ENCODE data around the gene BRIP1. TPM values are rescaled to one million over a fixed set of nuclear protein-coding genes. Genes with fewer than 3 reads are reported as not detected.

BRIP1 gene
- polyA plus RNA-seq, 1 of the 3 experiments (the other 2 are of a cell fraction), result 2.0 TPM

GRCh38 chr17:61764846-61765245 is 98.5 kb downstream of the BRIP1 start:
- POLR2A ChIA-PET, result no interaction called here
- Histone ChIP-seq H3K4me3 (ENCODE audit: low read depth in 2 of 2, low read length in 1 of 2) (no peak overlapping the region), H2AFZ (ENCODE audit: low read depth) (no peak overlapping the region), H3K4me2 (no peak overlapping the region), H3K9ac (no peak overlapping the region), H3K79me2 (ENCODE audit: insufficient read depth) (no peaks in the 10 kb centered on the region; the same call in none of the 2 replicates), H4K20me1 (ENCODE audit: insufficient read depth) (no peaks in the 10 kb centered on the region), H3K27me3 (ENCODE audit: insufficient read depth) (no peaks in the 10 kb centered on the region), H3K9me3 (peaks cover 17% of the 10 kb centered on the region; the same call in 1 of the 2 replicates), H3K9me2 (no peaks in the 10 kb centered on the region), H3K27ac (ENCODE audit: low read depth in 2 of 2, low read length in 1 of 2) (no peak overlapping the region), H3F3A (replicated peaks; ENCODE audit: insufficient read depth) (no peaks in the 10 kb centered on the region), H3K36me3 (replicated peaks in 1 of 2; ENCODE audit: control insufficient read depth in 1 of 2, insufficient read depth in 2 of 2, low read length in 1 of 2) (peaks cover 22 to 49% of the 10 kb centered on the region in 2 experiments), H3K4me1 (ENCODE audit: control insufficient read depth in 1 of 2, insufficient read depth in 2 of 2, low read depth in 1 of 2, low read length in 1 of 2) (no peaks in the 10 kb centered on the region)
- 92% methylated on average over 1 of the region's 1 CpG for WGBS (ENCODE audit: low lambda C conversion rate)
- no peak for TF ChIP-seq CTCF (IDR thresholded peaks at IDR 0.05)
- TF ChIP-seq EP300 (IDR thresholded peaks at IDR 0.05; ENCODE audit: borderline replicate concordance in 1 of 2, low read depth in 1 of 2, low read length in 1 of 2), result no peak
- no peak for TF ChIP-seq EZH2phosphoT487 (IDR thresholded peaks at IDR 0.05; ENCODE audit: borderline replicate concordance, low read depth)
- no peak for TF ChIP-seq JUND (IDR thresholded peaks at IDR 0.05)
- no peak for TF ChIP-seq POLR2AphosphoS5 (IDR thresholded peaks at IDR 0.05; ENCODE audit: low read depth, low read length)
- no peak for TF ChIP-seq TCF12 (IDR thresholded peaks at IDR 0.05)
- TF ChIP-seq ELF1 (IDR thresholded peaks at IDR 0.05), result no peak
- TF ChIP-seq MEF2A (IDR thresholded peaks at IDR 0.05; ENCODE audit: borderline replicate concordance, low read depth), result no peak
- no peak for TF ChIP-seq TAF1 (IDR thresholded peaks at IDR 0.05; ENCODE audit: borderline replicate concordance, low read depth, low read length)
- no peak for TF ChIP-seq NFIC (IDR thresholded peaks at IDR 0.05; ENCODE audit: borderline replicate concordance)
- no peak for TF ChIP-seq RXRA (IDR thresholded peaks at IDR 0.05; ENCODE audit: borderline replicate concordance, low read depth)
- no peak for TF ChIP-seq CHD2 (IDR thresholded peaks at IDR 0.05; ENCODE audit: low read length, partially characterized antibody)
- no peak for TF ChIP-seq TEAD4 (IDR thresholded peaks at IDR 0.05; ENCODE audit: borderline replicate concordance, insufficient read depth)
- no peak for TF ChIP-seq YY1 (IDR thresholded peaks at IDR 0.05; ENCODE audit: low read depth)
- no peak for TF ChIP-seq NRF1 (IDR thresholded peaks at IDR 0.05; ENCODE audit: low read depth, low read length)
- DNase-seq, result no peak
- CTCF ChIA-PET, result interaction anchor here (0.5 to 1.5 kb wide), 4 partner anchors 8 to 886 kb away, joined by 3 to 5 read pairs (median 4); no protein-coding TSS in a partner anchor

- H3K4me2 ChIP-seq, result no peak overlapping the region
- POLR2A ChIA-PET, result no interaction called here
- H3K36me3 ChIP-seq (replicated peaks in 1 of 2; ENCODE audit: control insufficient read depth in 1 of 2, insufficient read depth in 2 of 2, low read length in 1 of 2), result peaks cover 24 to 54% of the 10 kb centered on the region in 2 experiments
- no peaks in the 10 kb centered on the region for H4K20me1 ChIP-seq (ENCODE audit: insufficient read depth)
- no peak for DNase-seq
- H3K4me3 ChIP-seq (ENCODE audit: low read depth in 2 of 2, low read length in 1 of 2), result no peak overlapping the region
- H3K27ac ChIP-seq (ENCODE audit: low read depth in 2 of 2, low read length in 1 of 2), result no peak overlapping the region
- no peak overlapping the region for H2AFZ ChIP-seq (ENCODE audit: low read depth)
- no peaks in the 10 kb centered on the region; the same call in none of the 2 replicates for H3K79me2 ChIP-seq (ENCODE audit: insufficient read depth)
- H3F3A ChIP-seq (replicated peaks; ENCODE audit: insufficient read depth), result no peaks in the 10 kb centered on the region
- no peak overlapping the region for H3K9ac ChIP-seq
- 81% methylated on average over 2 of the region's 2 CpGs for WGBS (ENCODE audit: low lambda C conversion rate)
- CTCF ChIA-PET, result interaction anchor here (1.5 kb wide), 1 partner anchor 19 kb away, joined by 3 read pairs; no protein-coding TSS in a partner anchor
- peaks cover 0 to 3% of the 10 kb centered on the region in 2 experiments; a peak in 1 of 4 replicates for H3K4me1 ChIP-seq (ENCODE audit: control insufficient read depth in 1 of 2, insufficient read depth in 2 of 2, low read depth in 1 of 2, low read length in 1 of 2)
- peaks cover 24% of the 10 kb centered on the region; the same call in 1 of the 2 replicates for H3K9me3 ChIP-seq
- H3K27me3 ChIP-seq (ENCODE audit: insufficient read depth), result no peaks in the 10 kb centered on the region
- no peaks in the 10 kb centered on the region for H3K9me2 ChIP-seq
- TF ChIP-seq EP300 (IDR thresholded peaks at IDR 0.05; ENCODE audit: borderline replicate concordance in 1 of 2, low read depth in 1 of 2, low read length in 1 of 2) (no peak), USF2 (IDR thresholded peaks at IDR 0.05; ENCODE audit: borderline replicate concordance, low read depth, low read length) (no peak), RFX5 (IDR thresholded peaks at IDR 0.05; ENCODE audit: low read length) (no peak), EZH2phosphoT487 (IDR thresholded peaks at IDR 0.05; ENCODE audit: borderline replicate concordance, low read depth) (no peak), ELF1 (IDR thresholded peaks at IDR 0.05) (no peak), REST (IDR thresholded peaks at IDR 0.05; ENCODE audit: low read depth, low read length) (no peak), NRF1 (IDR thresholded peaks at IDR 0.05; ENCODE audit: low read depth, low read length) (no peak), TCF12 (IDR thresholded peaks at IDR 0.05) (no peak), POLR2AphosphoS5 (IDR thresholded peaks at IDR 0.05; ENCODE audit: low read depth, low read length) (no peak), MXI1 (IDR thresholded peaks at IDR 0.05; ENCODE audit: low read depth, low read length) (no peak), NFIC (IDR thresholded peaks at IDR 0.05; ENCODE audit: borderline replicate concordance) (no peak), MEF2A (IDR thresholded peaks at IDR 0.05; ENCODE audit: borderline replicate concordance, low read depth) (no peak)
- TF ChIP-seq, protein P1, sequence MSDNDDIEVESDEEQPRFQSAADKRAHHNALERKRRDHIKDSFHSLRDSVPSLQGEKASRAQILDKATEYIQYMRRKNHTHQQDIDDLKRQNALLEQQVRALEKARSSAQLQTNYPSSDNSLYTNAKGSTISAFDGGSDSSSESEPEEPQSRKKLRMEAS (IDR thresholded peaks at IDR 0.05; ENCODE audit: low read depth), result no peak
Observed at GRCh38 chr17:61761827-61762226, 101.5 kb downstream of the BRIP1 start.

Measured in SK-N-SH (cell line).